Natural killer cell (primary cell): ENCODE data around the gene CALCR. TPM values are rescaled to one million over a fixed set of nuclear protein-coding genes. Genes with fewer than 3 reads are reported as not detected.

Experiments used
- ATAC-seq, 3 donors: fragments of 150-1000 bp in 2 of 3; fragments of 200-7000 bp in 1 of 3; cut with Tn5 transposase; 1 replicate in 1 of 3; 2 replicates in 2 of 3; pipeline ENCODE4 v1.10.0; 2021; ENCODE audit warnings: mild to moderate bottlenecking in 2 of 3, moderate library complexity in 2 of 3
- DNase-seq, 2 donors: peaks; one replicate each; pipeline versions ENCODE4 v3.0.0 to v3.0.0-alpha.2; 2013 to 2021; ENCODE audit warnings: mixed read lengths in 1 of 2
- H3K27ac ChIP-seq: one replicate; pipeline ENCODE4 v1.5.1; 2013; ENCODE audit warnings: mild to moderate bottlenecking, low read length
- H3K27me3 ChIP-seq: one replicate; pipeline ENCODE4 v1.6.1; 2013; ENCODE audit warnings: low read length; ENCODE audit not compliant: control insufficient read depth, insufficient read depth
- H3K36me3 ChIP-seq: one replicate; pipeline ENCODE4 v1.6.1; 2013; ENCODE audit warnings: low read length; ENCODE audit not compliant: control insufficient read depth, insufficient read depth
- H3K4me1 ChIP-seq: one replicate; pipeline ENCODE4 v1.6.1; 2013; ENCODE audit warnings: low read length; ENCODE audit not compliant: control insufficient read depth, insufficient read depth
- H3K4me3 ChIP-seq: one replicate; pipeline ENCODE4 v1.5.1; 2013; ENCODE audit warnings: low read length
- H3K9me3 ChIP-seq: one replicate; pipeline ENCODE4 v1.6.1; 2013; ENCODE audit warnings: low read length; ENCODE audit not compliant: control insufficient read depth, insufficient read depth
- H3K27ac Mint-ChIP-seq, 2 donors: one replicate each; pipeline ENCODE4 v1.8.0; 2022; ENCODE audit warnings: mild to moderate bottlenecking in 2 of 2, mixed read lengths in 2 of 2, moderate library complexity in 1 of 2
- H3K27me3 Mint-ChIP-seq, 2 donors: one replicate each; pipeline ENCODE4 v1.8.0; 2022; ENCODE audit warnings: low read depth in 2 of 2, mixed read lengths in 2 of 2
- H3K36me3 Mint-ChIP-seq: one replicate; pipeline ENCODE4 v1.8.0; 2022; ENCODE audit warnings: mixed read lengths
- H3K4me1 Mint-ChIP-seq, 2 donors: one replicate each; pipeline ENCODE4 v1.8.0; 2022; ENCODE audit warnings: mixed read lengths in 2 of 2
- H3K4me3 Mint-ChIP-seq: one replicate; pipeline ENCODE4 v1.8.0; 2022; ENCODE audit warnings: mild to moderate bottlenecking, moderate library complexity, mixed read lengths
- H3K9me3 Mint-ChIP-seq, 2 donors: one replicate each; pipeline ENCODE4 v1.8.0; 2022; ENCODE audit warnings: mixed read lengths in 2 of 2
- CTCF ChIP-seq: fragments of 200-600 bp; IDR thresholded peaks from one replicate; pipeline ENCODE4 v1.8.0; 2022; ENCODE audit warnings: antibody characterized with exemption
- WGBS: methylation state at CpG from one replicate; pipeline ENCODE4 v1.1.7; 2013; ENCODE audit warnings: missing lambda C conversion rate; ENCODE audit not compliant: insufficient coverage; 5-methylcytosine and 5-hydroxymethylcytosine counted together
- intact Hi-C: fragments of 100-400 bp; cut with micrococcal nuclease; formaldehyde crosslinking; loops from one replicate; pipeline ENCODE4 v1.14.2; 2022
- total RNA-seq, 4 donors: library from RNA; stranded (reverse); fragments of 120-200 nt in 1 of 4; gene quantifications; one replicate each; pipeline versions ENCODE4 v1.2.3 to v1.2.4, GENCODE V29; 2013 to 2022

Gene CALCR
- total RNA-seq, 3 donors from 2014 or later (not counting 1 experiment from before 2014, with no cell fraction given) = not detected

- no peak for ATAC-seq
- no peak overlapping the region for H3K27ac ChIP-seq
- Mint-ChIP-seq H3K4me1 (no peaks in the 10 kb centered on the region), H3K4me3 (no peak overlapping the region), H3K36me3 (no peaks in the 10 kb centered on the region), H3K9me3 (no peaks in the 10 kb centered on the region), H3K27ac (no peak overlapping the region), H3K27me3 (peaks cover 0 to 8% of the 10 kb centered on the region in 2 donors)
- intact Hi-C loops = no loop called here
- H3K4me1 ChIP-seq = no peaks in the 10 kb centered on the region
- H3K27me3 ChIP-seq = no peaks in the 10 kb centered on the region
- 70% methylated on average over 2 of the region's 2 CpGs for WGBS
- no peak for DNase-seq
- TF ChIP-seq CTCF = no peak
- no peak overlapping the region for H3K4me3 ChIP-seq
- no peaks in the 10 kb centered on the region for H3K9me3 ChIP-seq
- no peaks in the 10 kb centered on the region for H3K36me3 ChIP-seq
Measured at GRCh38 chr7:93461350-93461749, 113.2 kb downstream of the CALCR start.

GRCh38 chr7:93453262-93453661 is 121.3 kb downstream of the CALCR start:
- no peak for TF ChIP-seq CTCF
- Mint-ChIP-seq H3K4me3 (no peak overlapping the region), H3K27ac (no peak overlapping the region), H3K27me3 (peaks cover 2 to 8% of the 10 kb centered on the region in 2 donors), H3K4me1 (no peaks in the 10 kb centered on the region), H3K36me3 (no peaks in the 10 kb centered on the region), H3K9me3 (no peaks in the 10 kb centered on the region)
- Histone ChIP-seq H3K4me1 (no peaks in the 10 kb centered on the region), H3K27ac (no peak overlapping the region), H3K36me3 (no peaks in the 10 kb centered on the region), H3K4me3 (no peak overlapping the region), H3K9me3 (no peaks in the 10 kb centered on the region), H3K27me3 (no peaks in the 10 kb centered on the region)
- intact Hi-C loops = no loop called here
- 84% methylated on average over 4 of the region's 4 CpGs for WGBS
- DNase-seq (no peak), ATAC-seq (no peak)

- Histone ChIP-seq H3K9me3 (no peaks in the 10 kb centered on the region), H3K27me3 (no peaks in the 10 kb centered on the region), H3K27ac (no peak overlapping the region), H3K4me3 (no peak overlapping the region), H3K4me1 (no peaks in the 10 kb centered on the region), H3K36me3 (no peaks in the 10 kb centered on the region)
- no peak for DNase-seq
- Mint-ChIP-seq H3K9me3 (no peaks in the 10 kb centered on the region), H3K4me1 (no peaks in the 10 kb centered on the region), H3K36me3 (no peaks in the 10 kb centered on the region), H3K27me3 (peaks cover 4 to 8% of the 10 kb centered on the region in 2 donors), H3K27ac (no peak overlapping the region), H3K4me3 (no peak overlapping the region)
- no peak for TF ChIP-seq CTCF
- no peak for ATAC-seq
- WGBS = no CpG with 5 or more reads among the region's 1 CpG
- intact Hi-C loops = no loop called here
Measured at GRCh38 chr7:93448176-93448575, 126.3 kb downstream of the CALCR start.

GRCh38 chr7:93447509-93447908 is 127.0 kb downstream of the CALCR start:
- Mint-ChIP-seq H3K27me3 (peaks cover 4 to 8% of the 10 kb centered on the region in 2 donors), H3K27ac (no peak overlapping the region), H3K4me3 (no peak overlapping the region), H3K4me1 (no peaks in the 10 kb centered on the region), H3K9me3 (no peaks in the 10 kb centered on the region), H3K36me3 (no peaks in the 10 kb centered on the region)
- Histone ChIP-seq H3K36me3 (no peaks in the 10 kb centered on the region), H3K9me3 (no peaks in the 10 kb centered on the region), H3K4me3 (no peak overlapping the region), H3K27ac (no peak overlapping the region), H3K4me1 (no peaks in the 10 kb centered on the region), H3K27me3 (no peaks in the 10 kb centered on the region)
- intact Hi-C loops = no loop called here
- no peak for DNase-seq
- 92% methylated on average over 2 of the region's 2 CpGs for WGBS
- TF ChIP-seq CTCF = no peak
- no peak for ATAC-seq
